HG02610 (cell line): ENCODE data around the gene MUC5AC.
"Not testable (repeated sequence)": the region's sequence is repeated elsewhere in the genome, so short reads cannot be mapped to it uniquely, and the experiment has no call there.

Source experiments
- ATAC-seq: cut with Tn5 transposase; IDR thresholded peaks from one replicate; pipeline ENCODE4 v1.9.1; 2021; ENCODE audit warnings: mild to moderate bottlenecking, moderate library complexity; ENCODE audit not compliant: unreplicated experiment

MUC5AC gene

DNA sequence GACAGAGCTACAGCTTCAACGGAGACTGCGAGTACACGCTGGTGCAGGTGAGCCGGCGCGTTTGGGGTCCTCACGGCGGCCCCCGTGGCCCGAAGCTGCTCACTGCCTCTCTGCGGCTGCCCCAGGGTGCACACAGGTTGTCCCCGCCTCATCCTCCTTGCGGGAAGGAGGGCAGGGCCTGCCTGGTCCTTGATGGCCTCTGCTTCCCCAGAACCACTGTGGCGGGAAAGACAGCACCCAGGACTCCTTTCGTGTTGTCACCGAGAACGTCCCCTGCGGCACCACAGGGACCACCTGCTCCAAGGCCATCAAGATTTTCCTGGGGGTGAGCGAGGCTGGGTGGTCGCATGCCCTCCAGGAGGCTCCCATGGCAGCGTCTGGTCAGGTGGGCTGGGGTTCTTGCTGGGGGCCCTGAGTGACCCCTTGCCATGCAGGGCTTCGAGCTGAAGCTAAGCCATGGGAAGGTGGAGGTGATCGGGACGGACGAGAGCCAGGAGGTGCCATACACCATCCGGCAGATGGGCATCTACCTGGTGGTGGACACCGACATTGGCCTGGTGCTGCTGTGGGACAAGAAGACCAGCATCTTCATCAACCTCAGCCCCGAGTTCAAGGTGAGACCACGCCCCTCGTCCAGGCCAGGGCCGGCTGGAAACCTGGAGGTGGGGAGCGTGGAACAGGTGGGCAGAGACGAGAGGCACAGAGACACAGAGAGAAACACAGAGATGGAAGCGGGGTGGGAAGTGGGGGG is 19.4 kb downstream of the MUC5AC start:
- ATAC-seq = no peak

DNA sequence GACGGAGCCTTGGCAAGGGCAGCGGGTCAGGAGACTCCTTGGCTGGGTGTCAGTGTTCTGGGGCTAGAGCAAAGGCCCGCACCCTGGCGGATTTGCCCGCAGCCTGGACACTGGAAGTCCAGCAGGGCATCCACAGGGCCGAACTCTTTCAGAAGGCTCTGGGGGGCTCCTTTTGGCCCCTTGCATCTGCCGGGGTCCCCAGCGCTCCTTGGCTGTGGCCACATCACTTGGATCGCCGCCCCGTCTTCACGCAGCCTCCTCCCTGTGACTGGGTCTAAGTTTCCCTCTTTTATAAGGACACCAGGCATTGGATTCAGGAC is 20.0 kb downstream of the MUC5AC start:
- no peak for ATAC-seq

DNA sequence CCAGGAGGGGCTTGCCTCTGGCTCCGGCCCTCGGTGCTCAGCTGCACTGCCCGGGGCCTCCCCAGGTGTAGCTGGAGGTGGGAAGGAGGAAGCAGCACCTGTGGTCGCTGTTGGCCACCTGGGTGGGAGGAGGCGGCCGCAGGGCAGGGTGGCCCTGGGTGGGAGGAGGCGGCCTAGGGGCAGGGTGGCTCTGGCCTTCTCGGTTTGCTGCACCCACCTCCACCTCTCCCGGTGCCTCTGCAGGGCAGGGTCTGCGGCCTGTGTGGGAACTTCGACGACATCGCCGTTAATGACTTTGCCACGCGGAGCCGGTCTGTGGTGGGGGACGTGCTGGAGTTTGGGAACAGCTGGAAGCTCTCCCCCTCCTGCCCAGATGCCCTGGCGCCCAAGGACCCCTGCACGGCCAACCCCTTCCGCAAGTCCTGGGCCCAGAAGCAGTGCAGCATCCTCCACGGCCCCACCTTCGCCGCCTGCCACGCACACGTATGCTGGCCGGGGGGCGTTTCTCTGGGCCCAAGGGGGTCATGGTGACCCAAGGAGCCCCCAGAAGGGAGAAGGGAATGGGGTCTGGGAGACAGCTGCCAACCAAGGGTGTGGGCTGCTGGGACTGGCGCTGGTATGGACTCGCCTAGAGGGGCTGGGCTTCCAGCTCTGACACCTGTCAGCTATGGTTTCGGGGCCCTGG is 20.6 kb downstream of the MUC5AC start:
- no peak for ATAC-seq

DNA sequence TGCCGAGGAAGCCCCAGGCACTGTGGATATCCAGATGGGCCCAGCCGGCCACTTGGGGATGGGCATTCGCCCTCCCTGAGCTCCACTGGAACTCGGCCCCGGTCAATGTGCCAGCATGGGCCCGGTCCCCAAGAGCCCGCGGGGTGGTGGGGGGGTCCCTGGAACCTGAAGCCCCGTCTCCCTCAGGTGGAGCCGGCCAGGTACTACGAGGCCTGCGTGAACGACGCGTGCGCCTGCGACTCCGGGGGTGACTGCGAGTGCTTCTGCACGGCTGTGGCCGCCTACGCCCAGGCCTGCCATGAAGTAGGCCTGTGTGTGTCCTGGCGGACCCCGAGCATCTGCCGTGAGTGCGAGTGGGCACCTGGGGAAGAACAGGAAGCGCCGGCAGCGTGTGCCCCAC is 21.2 kb downstream of the MUC5AC start:
- no peak for ATAC-seq

DNA sequence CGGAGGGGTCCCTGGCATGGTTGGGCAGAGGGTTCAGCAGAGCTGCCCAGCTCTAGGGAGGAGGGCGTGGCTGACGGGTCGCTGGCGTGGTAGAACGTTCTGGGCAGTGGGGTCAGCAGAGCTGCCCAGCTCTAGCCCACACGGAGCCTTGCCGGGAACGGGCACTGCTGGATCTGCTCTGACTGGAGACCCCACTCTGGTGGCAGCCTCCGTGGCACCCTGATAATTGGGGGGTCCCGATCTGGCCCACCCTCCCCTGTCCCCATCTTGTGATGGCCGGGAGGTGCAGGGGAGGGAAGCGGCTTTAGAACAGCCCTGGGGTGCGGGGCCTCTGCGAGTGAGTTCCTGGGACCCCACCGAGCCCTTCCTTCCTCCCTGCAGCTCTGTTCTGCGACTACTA is 21.9 kb downstream of the MUC5AC start:
- ATAC-seq = no peak

DNA sequence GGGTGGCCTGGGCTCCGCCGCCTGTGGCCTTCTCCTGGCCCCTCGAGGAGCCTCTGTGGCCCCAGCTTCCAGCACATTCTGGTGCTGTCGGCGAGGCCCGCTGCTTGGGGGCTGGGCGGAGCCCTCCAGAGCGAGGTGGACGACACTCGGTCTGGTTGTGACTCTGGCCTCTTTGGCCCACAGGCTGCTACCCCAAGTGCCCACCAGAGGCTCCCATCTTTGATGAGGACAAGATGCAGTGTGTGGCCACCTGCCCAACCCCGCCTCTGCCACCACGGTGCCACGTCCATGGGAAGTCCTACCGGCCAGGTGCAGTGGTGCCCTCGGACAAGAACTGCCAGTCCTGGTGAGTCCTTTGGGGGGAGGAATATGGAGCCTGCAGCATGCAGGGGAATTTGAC is 22.4 kb downstream of the MUC5AC start:
- ATAC-seq = no peak

DNA sequence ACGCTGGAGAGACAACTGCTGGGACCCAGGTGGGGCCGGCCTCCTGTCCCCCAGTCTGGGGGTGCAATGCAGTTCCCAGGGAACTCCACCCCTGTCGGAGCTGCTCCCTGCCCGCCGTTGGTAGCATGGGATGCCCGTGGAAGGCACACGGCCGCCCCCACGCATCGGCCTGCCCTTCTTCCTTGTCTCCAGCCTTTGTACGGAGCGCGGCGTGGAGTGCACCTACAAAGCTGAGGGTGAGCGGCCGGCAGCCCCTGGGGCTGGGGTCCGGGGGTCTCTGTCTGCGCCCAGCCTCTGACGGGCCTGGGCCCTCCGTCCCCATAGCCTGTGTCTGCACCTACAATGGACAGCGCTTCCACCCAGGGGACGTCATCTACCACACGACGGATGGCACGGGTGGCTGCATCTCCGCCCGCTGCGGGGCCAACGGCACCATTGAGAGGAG is 23.2 kb downstream of the MUC5AC start:
- no peak for ATAC-seq

DNA sequence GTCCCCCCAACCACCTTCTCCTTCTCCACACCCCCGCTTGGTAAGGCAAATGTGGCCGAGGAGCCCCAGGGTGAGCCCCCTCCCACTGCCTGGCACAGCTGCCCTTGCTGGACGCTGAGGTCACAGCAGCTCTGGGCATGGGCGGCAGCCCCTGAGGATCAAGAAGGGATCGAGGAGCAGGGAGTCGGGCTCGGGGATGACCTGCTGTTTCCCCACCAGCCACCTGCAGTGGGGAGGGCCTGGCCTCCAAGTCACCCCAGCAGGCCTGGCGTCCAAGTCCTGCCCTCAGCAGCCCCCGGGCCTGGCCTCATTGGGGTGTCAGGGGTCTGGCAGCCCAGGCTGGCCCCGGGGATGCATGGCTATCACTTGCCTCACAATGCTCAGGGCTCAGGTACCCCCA is 23.7 kb downstream of the MUC5AC start:
- no peak for ATAC-seq

DNA sequence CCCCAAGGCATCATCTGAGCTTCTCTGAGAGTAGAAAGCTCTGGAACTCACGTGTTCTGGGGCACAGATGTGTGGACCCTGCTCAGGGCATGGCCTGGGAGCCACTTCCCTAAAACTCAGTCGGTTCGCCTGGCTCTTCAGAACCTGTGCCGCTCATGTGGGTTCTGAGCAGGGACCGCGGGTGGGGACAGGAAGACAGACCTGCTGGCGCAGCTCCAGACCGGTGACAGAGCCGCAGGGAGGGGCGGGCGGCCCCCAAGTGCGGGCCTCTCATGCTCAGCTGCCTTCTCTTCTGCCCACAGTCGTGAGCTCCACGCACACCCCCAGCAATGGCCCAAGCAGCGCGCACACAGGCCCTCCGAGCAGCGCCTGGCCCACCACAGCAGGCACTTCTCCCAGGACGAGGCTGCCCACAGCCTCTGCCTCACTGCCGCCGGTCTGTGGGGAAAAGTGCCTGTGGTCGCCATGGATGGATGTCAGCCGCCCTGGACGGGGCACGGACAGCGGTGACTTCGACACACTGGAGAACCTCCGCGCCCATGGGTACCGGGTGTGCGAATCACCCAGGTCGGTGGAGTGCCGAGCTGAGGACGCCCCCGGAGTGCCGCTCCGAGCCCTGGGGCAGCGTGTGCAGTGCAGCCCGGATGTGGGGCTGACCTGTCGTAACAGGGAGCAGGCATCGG is 24.2 kb downstream of the MUC5AC start:
- no peak for ATAC-seq

DNA sequence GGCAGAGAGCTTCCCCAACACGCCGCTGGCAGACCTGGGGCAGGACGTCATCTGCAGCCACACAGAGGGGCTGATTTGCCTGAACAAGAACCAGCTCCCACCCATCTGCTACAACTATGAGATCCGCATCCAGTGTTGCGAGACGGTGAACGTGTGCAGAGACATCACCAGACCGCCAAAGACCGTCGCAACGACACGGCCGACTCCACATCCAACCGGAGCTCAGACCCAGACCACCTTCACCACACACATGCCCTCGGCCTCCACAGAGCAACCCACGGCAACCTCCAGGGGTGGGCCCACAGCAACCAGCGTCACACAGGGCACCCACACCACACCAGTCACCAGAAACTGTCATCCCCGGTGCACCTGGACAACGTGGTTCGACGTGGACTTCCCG is 26.4 kb downstream of the MUC5AC start:
- not testable (repeated sequence) for ATAC-seq

DNA sequence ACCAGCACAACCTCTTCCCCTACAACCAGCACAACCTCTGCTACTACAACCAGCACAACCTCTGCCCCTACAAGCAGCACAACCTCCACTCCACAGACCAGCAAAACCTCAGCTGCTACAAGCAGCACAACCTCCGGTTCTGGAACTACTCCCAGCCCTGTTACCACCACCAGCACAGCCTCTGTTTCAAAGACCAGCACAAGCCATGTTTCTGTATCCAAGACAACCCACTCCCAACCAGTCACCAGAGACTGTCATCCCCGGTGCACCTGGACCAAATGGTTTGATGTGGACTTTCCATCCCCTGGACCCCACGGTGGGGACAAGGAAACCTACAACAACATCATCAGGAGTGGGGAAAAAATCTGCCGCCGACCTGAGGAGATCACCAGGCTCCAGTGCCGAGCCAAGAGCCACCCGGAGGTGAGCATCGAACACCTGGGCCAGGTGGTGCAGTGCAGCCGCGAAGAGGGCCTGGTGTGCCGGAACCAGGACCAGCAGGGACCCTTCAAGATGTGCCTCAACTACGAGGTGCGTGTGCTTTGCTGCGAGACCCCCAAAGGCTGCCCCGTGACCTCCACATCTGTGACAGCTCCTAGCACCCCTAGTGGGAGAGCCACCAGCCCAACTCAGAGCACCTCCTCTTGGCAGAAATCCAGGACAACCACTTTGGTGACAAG is 30.8 kb downstream of the MUC5AC start:
- not testable (repeated sequence) for ATAC-seq

DNA sequence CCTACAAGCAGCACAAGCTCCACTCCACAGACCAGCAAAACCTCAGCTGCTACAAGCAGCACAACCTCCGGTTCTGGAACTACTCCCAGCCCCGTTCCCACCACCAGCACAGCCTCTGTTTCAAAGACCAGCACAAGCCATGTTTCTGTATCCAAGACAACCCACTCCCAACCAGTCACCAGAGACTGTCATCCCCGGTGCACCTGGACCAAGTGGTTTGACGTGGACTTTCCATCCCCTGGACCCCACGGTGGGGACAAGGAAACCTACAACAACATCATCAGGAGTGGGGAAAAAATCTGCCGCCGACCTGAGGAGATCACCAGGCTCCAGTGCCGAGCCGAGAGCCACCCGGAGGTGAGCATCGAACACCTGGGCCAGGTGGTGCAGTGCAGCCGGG is 32.1 kb downstream of the MUC5AC start:
- not testable (repeated sequence) for ATAC-seq

DNA sequence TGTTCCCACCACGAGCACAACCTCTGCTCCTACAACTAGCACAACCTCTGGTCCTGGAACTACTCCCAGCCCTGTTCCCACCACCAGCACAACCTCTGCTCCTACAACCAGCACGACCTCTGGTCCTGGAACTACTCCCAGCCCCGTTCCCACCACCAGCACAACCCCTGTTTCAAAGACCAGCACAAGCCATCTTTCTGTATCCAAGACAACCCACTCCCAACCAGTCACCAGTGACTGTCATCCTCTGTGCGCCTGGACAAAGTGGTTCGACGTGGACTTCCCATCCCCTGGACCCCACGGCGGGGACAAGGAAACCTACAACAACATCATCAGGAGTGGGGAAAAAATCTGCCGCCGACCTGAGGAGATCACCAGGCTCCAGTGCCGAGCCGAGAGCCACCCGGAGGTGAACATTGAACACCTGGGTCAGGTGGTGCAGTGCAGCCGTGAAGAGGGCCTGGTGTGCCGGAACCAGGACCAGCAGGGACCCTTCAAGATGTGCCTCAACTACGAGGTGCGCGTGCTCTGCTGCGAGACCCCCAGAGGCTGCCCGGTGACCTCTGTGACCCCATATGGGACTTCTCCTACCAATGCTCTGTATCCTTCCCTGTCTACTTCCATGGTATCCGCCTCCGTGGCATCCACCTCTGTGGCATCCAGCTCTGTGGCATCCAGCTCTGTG is 34.2 kb downstream of the MUC5AC start:
- not testable (repeated sequence) for ATAC-seq

DNA sequence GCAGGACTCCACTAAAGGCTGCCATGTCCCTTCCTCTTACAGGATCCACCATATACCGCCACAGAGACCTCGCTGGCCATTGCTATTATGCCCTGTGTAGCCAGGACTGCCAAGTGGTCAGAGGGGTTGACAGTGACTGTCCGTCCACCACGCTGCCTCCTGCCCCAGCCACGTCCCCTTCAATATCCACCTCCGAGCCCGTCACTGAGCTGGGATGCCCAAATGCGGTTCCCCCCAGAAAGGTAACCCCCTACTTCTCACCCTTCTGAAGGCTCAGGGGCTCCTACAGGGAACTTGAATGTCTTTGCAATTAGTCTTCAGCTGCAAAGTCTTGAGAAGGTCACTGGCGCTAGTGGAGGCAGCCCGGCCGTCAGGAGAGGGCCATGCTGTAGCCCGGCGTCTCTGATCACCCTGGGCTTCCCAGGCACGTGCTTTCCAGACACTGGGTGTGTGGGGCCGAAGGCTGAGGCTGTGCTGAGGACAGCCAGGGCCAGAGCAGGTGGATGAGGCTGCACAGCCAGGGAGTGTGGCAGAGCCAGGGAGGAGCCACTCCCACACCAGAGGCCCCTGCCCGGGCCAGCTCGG is 35.1 kb downstream of the MUC5AC start:
- no peak for ATAC-seq

DNA sequence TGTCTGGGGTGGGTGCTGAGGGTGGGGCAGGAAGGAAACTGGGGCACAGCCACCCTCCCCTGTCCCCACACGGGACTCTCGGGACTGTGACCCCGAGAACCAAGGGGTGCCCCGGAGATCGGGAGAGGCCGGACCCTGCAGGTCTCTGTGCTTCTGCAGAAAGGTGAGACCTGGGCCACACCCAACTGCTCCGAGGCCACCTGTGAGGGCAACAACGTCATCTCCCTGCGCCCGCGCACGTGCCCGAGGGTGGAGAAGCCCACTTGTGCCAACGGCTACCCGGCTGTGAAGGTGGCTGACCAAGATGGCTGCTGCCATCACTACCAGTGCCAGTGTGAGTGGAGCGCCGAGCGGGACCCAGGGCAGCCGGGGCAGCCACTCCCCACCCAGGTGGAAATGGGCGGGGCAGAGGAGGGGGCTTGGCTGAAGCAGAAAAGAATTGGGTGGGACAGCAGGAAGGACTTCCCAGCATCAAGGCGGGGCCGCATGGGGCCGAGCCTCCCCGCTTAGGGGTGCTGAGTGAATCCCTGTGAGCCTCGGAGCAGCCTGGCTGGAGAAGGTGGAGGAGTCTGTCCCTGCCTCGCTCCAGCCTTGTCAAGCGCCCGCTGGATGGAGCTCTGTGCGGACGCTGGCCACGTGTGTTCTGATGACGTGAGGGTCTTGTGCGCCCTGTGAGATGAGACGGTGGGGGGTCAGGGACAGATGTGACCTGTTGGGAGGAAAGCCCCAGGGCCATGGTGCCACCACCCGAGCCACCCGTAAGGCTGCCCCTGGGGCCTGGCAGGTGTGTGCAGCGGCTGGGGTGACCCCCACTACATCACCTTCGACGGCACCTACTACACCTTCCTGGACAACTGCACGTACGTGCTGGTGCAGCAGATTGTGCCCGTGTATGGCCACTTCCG is 35.8 kb downstream of the MUC5AC start:
- no peak for ATAC-seq

DNA sequence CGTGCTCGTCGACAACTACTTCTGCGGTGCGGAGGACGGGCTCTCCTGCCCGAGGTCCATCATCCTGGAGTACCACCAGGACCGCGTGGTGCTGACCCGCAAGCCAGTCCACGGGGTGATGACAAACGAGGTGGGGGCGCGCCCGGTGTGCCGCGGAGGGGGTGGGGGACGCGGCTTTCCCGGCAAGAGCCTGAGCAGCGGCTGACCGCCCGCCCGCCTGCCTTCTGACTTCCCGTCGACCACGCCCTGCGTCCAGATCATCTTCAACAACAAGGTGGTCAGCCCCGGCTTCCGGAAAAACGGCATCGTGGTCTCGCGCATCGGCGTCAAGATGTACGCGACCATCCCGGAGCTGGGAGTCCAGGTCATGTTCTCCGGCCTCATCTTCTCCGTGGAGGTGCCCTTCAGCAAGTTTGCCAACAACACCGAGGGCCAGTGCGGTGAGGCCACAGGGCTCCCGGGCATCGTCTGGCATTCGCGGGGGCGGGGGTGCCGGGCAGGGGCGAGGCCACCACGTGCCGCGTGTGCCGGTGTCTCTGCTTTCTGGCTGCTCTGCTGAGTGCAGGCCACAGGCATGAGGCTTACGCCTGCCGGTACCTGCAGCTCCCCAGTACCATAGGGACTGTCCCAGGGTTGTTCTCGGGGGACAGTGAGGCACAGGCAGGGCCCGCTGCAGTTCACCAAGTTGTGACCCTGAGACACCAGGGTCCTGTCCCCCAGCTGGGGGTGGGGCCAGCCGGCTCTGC is 36.7 kb downstream of the MUC5AC start:
- no peak for ATAC-seq

DNA sequence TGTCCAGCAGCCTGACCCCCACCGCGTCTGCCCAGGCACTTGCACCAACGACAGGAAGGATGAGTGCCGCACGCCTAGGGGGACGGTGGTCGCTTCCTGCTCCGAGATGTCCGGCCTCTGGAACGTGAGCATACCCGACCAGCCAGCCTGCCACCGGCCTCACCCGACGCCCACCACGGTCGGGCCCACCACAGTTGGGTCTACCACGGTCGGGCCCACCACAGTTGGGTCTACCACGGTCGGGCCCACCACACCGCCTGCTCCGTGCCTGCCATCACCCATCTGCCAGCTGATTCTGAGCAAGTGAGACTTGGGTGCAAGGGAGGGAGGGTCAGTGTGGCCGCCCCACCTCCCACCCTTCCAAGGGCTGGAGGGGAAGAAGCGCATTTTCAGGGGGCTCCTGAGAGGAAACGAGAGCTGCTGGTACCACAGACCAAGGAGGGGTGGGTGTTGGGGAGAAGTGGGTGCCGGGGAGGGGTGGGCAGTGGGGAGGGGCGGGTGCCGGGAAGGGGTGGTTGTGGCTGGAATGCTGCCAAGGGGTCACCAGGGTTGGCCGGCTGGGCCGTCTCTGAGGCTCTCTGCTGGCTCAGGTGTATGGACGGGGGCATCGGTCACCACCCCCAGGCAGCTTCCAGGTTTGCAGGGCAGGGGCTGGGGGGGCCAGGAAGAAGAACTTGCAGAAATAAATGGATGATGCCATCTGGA is 37.4 kb downstream of the MUC5AC start:
- no peak for ATAC-seq
